ENCODE results near the gene ASTN1. TPM values are rescaled to one million over a fixed set of nuclear protein-coding genes. Genes with fewer than 3 reads are reported as not detected.

Gene ASTN1
- total and polyA plus RNA-seq, 9 of the 15 experiments (the other 6 are each of a cell fraction or from before 2014, with no cell fraction given), result 0.05 to 0.22 (median 0.18) TPM

DNA sequence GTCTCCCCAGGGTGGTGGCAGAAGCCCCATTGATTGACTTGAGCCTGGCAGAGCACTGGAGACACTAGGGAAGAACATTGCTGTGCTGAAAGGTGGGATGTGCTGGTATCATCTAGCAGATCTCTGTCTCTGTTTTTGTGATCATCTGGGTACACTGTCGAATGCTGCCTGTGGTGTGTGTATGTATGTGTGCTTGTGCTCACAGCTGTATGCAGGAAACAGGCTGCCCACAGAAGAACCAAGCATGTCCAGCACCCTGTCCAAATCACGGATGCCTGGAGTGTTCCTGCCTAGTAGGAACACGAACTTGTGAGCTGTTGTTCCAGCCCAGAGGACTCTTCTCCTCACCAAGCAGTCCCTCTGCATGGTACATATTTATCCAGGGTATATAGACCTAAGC lies 7.8 kb upstream of the ASTN1 start:
- peaks cover 0 to 4% of the 10 kb centered on the region in 2 experiments; a peak in 1 of 5 replicates for H3K4me1 ChIP-seq (replicated peaks in 1 of 2; ENCODE audit: control insufficient read depth in 2 of 2, insufficient read depth in 2 of 2, low read length in 2 of 2)
- WGBS (ENCODE audit: insufficient coverage, low coverage, missing lambda C conversion rate), result 6% methylated on average over 3 of the region's 3 CpGs
- BruUV-seq (replicated peaks), result no TSS peak
- no peak for TF ChIP-seq CC2D1A (IDR thresholded peaks at IDR 0.05)
- TF ChIP-seq ZNF224 (CRISPR knock-in tag; IDR thresholded peaks at IDR 0.05), result no peak
- TF ChIP-seq, protein P1, sequence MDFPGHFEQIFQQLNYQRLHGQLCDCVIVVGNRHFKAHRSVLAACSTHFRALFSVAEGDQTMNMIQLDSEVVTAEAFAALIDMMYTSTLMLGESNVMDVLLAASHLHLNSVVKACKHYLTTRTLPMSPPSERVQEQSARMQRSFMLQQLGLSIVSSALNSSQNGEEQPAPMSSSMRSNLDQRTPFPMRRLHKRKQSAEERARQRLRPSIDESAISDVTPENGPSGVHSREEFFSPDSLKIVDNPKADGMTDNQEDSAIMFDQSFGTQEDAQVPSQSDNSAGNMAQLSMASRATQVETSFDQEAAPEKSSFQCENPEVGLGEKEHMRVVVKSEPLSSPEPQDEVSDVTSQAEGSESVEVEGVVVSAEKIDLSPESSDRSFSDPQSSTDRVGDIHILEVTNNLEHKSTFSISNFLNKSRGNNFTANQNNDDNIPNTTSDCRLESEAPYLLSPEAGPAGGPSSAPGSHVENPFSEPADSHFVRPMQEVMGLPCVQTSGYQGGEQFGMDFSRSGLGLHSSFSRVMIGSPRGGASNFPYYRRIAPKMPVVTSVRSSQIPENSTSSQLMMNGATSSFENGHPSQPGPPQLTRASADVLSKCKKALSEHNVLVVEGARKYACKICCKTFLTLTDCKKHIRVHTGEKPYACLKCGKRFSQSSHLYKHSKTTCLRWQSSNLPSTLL (IDR thresholded peaks at IDR 0.05), result no peak
- no peak for TF ChIP-seq ZNF717 (CRISPR knock-in tag; IDR thresholded peaks at IDR 0.05)
- no peak for TF ChIP-seq BHLHE40 (IDR thresholded peaks at IDR 0.05; ENCODE audit: low read length)
- no peak for TF ChIP-seq ZFX (CRISPR knock-in tag; IDR thresholded peaks at IDR 0.05)
- TF ChIP-seq, protein P2, sequence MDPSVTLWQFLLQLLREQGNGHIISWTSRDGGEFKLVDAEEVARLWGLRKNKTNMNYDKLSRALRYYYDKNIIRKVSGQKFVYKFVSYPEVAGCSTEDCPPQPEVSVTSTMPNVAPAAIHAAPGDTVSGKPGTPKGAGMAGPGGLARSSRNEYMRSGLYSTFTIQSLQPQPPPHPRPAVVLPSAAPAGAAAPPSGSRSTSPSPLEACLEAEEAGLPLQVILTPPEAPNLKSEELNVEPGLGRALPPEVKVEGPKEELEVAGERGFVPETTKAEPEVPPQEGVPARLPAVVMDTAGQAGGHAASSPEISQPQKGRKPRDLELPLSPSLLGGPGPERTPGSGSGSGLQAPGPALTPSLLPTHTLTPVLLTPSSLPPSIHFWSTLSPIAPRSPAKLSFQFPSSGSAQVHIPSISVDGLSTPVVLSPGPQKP (CRISPR knock-in tag; IDR thresholded peaks at IDR 0.05), result no peak
- no peak for TF ChIP-seq ZNF75A (CRISPR knock-in tag; IDR thresholded peaks at IDR 0.05)
- TF ChIP-seq HMG20A (CRISPR knock-in tag; conservative IDR thresholded peaks at IDR 0.05), result no peak
- no peak for TF ChIP-seq ZNF696 (CRISPR knock-in tag; conservative IDR thresholded peaks at IDR 0.05)
- TF ChIP-seq, protein P3, sequence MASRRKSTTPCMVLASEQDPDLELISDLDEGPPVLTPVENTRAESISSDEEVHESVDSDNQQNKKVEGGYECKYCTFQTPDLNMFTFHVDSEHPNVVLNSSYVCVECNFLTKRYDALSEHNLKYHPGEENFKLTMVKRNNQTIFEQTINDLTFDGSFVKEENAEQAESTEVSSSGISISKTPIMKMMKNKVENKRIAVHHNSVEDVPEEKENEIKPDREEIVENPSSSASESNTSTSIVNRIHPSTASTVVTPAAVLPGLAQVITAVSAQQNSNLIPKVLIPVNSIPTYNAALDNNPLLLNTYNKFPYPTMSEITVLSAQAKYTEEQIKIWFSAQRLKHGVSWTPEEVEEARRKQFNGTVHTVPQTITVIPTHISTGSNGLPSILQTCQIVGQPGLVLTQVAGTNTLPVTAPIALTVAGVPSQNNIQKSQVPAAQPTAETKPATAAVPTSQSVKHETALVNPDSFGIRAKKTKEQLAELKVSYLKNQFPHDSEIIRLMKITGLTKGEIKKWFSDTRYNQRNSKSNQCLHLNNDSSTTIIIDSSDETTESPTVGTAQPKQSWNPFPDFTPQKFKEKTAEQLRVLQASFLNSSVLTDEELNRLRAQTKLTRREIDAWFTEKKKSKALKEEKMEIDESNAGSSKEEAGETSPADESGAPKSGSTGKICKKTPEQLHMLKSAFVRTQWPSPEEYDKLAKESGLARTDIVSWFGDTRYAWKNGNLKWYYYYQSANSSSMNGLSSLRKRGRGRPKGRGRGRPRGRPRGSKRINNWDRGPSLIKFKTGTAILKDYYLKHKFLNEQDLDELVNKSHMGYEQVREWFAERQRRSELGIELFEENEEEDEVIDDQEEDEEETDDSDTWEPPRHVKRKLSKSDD (conservative IDR thresholded peaks at IDR 0.05; ENCODE audit: low read length), result no peak
- no peak for TF ChIP-seq CBX1 (IDR thresholded peaks at IDR 0.05; ENCODE audit: low read depth)
- TF ChIP-seq KDM2B (CRISPR knock-in tag; IDR thresholded peaks at IDR 0.05), result no peak
- TF ChIP-seq ZNF780A (CRISPR knock-in tag; IDR thresholded peaks at IDR 0.05), result no peak
- TF ChIP-seq TRIM28 (IDR thresholded peaks at IDR 0.05), result no peak
- TF ChIP-seq, protein P4, sequence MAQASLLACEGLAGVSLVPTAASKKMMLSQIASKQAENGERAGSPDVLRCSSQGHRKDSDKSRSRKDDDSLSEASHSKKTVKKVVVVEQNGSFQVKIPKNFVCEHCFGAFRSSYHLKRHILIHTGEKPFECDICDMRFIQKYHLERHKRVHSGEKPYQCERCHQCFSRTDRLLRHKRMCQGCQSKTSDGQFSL (CRISPR knock-in tag; IDR thresholded peaks at IDR 0.05), result no peak
- TF ChIP-seq, protein P4 (tag; IDR thresholded peaks at IDR 0.05), result no peak
- no peak for TF ChIP-seq ZNF165 (CRISPR knock-in tag; IDR thresholded peaks at IDR 0.05; ENCODE audit: borderline replicate concordance)
- TF ChIP-seq JUN (IDR thresholded peaks at IDR 0.05; ENCODE audit: borderline replicate concordance, low read depth, low read length), result no peak
- TF ChIP-seq JUN (CRISPR knock-in tag; IDR thresholded peaks at IDR 0.05; ENCODE audit: borderline replicate concordance), result no peak

More for the DNA sequence above, 7.8 kb upstream of the ASTN1 start:
- DNase-seq (ENCODE audit: extremely low read depth in 1 of 4, low spot score in 3 of 4) (no peak), ATAC-seq (no peak), FAIRE-seq (no peak)
- in situ Hi-C loops (cut with MboI) (no loop called here), intact Hi-C loops (cut with micrococcal nuclease) (no loop called here)
- no peaks in the 10 kb centered on the region for H3K36me3 ChIP-seq (ENCODE audit: control insufficient read depth, insufficient read depth, low read length)
- no peak overlapping the region for H3K4me2 ChIP-seq (ENCODE audit: insufficient read depth, low read length)
- no peak overlapping the region for H2AFZ ChIP-seq (ENCODE audit: low read depth, low read length)
- no peak overlapping the region for H3K9ac ChIP-seq (ENCODE audit: insufficient read depth in 1 of 2, low read depth in 2 of 2, low read length in 2 of 2)
- no peak overlapping the region for H3K27ac ChIP-seq (ENCODE audit: extremely low read depth, low read depth, low read length)
- no peaks in the 10 kb centered on the region for H4K20me1 ChIP-seq (replicated peaks; ENCODE audit: control insufficient read depth, insufficient read depth, low read length)
- no peak overlapping the region for H3K4me3 ChIP-seq
- no peaks in the 10 kb centered on the region for H3K79me2 ChIP-seq (ENCODE audit: control insufficient read depth, insufficient read depth, low read length)
- ChIA-PET POLR2A (interaction anchor here (1.4 kb wide), 1 partner anchor 13 kb away, joined by 3 read pairs; no protein-coding TSS in a partner anchor), CTCF (ENCODE audit: low intra/inter-chr PET ratio) (no interaction called here)
- H3K9me1 ChIP-seq (ENCODE audit: control insufficient read depth, insufficient read depth, low read length), result no peaks in the 10 kb centered on the region
- no peaks in the 10 kb centered on the region for H3K9me3 ChIP-seq (replicated peaks; ENCODE audit: control insufficient read depth, insufficient read depth, low read depth, low read length)
- H3K27me3 ChIP-seq (ENCODE audit: control insufficient read depth in 2 of 2, insufficient read depth in 2 of 2, low read length in 2 of 2), result peaks cover 2 to 13% of the 10 kb centered on the region in 2 experiments; a peak in 3 of 5 replicates

Data from K562 (cell line).